ENCODE data around the gene ANKRD40CL.

ANKRD40CL gene

DNA sequence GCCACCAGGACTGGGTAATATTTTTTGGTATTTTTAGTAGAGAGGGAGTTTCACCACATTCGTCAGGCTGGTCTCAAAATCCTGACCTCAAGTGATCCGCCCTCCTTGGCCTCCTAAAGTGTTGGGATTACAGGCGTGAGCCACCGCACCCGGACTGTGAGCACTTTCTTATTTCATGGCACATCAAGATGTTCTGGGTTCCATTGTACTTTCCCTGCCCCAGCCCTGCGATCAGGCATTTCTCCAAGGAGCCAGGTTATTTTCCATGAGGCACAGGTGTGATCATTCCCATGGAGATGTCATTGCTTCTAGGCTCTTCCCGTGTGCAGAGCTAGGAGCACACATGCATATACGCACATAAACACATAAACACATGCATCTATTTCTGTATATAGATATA is 2.6 kb upstream of the ANKRD40CL start:
- ChIA-PET POLR2A (no interaction called here), CTCF (interaction anchor here (0.8 to 2.2 kb wide), 2 partner anchors 13 to 223 kb away, joined by 3 to 22 read pairs; no protein-coding TSS in a partner anchor)
- DNase-seq (ENCODE audit: low read depth, low spot score), result no peak
- TF ChIP-seq, protein P1, sequence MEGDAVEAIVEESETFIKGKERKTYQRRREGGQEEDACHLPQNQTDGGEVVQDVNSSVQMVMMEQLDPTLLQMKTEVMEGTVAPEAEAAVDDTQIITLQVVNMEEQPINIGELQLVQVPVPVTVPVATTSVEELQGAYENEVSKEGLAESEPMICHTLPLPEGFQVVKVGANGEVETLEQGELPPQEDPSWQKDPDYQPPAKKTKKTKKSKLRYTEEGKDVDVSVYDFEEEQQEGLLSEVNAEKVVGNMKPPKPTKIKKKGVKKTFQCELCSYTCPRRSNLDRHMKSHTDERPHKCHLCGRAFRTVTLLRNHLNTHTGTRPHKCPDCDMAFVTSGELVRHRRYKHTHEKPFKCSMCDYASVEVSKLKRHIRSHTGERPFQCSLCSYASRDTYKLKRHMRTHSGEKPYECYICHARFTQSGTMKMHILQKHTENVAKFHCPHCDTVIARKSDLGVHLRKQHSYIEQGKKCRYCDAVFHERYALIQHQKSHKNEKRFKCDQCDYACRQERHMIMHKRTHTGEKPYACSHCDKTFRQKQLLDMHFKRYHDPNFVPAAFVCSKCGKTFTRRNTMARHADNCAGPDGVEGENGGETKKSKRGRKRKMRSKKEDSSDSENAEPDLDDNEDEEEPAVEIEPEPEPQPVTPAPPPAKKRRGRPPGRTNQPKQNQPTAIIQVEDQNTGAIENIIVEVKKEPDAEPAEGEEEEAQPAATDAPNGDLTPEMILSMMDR (IDR thresholded peaks at IDR 0.05; ENCODE audit: insufficient read depth, low read length, missing control alignments), result no peak
- no peak overlapping the region for H3K4me3 ChIP-seq (ENCODE audit: low read depth, low read length)

DNA sequence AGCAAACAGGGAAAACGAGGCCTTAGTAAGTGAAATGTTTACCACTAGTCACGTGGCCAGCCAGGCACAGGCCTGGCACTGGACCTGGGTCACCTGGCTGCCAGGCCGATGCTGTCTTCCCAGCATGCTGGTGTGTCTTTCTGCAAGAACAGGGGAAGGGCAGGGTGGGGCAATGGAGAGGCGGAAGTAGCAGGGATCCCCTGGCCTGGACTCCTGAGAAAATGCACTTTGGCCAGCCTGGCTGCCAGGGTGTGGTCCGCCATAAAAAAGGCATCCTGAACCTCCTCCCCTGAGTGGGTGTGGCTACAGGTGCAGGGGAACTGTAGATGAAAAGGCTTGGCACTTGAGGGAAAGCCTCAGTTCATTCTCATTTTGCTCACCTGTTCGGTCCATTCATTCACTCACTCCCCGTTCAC is 1.0 kb upstream of the ANKRD40CL start:
- no peak for DNase-seq (ENCODE audit: low read depth, low spot score)
- no peak overlapping the region for H3K4me3 ChIP-seq (ENCODE audit: low read depth, low read length)
- POLR2A ChIA-PET, result no interaction called here
- CTCF ChIA-PET, result interaction anchor here (2.2 to 3.3 kb wide), 2 partner anchors 15 to 18 kb away, joined by 7 to 19 read pairs; no protein-coding TSS in a partner anchor
- TF ChIP-seq, protein P1 (IDR thresholded peaks at IDR 0.05; ENCODE audit: insufficient read depth, low read length, missing control alignments), result no peak

DNA sequence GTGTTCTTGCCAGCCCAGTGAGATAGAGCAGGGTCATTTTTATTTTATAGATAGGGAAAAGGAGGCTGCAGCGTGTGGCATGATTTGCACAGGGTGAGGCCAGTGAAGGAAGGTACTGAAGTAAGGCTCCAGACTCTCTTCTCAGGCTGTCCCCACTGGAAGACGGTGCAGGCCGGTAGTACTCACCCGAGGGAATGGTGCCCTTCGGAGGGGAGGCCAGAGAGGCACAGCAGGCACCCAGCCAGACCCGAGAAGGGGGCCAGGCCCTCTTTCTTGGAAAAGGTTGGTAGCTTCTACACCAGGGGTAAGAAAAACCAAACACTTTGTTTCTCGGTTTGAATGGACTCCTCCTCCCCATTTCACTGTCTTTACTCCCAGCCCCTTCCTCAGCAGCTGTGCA is 288 bp downstream of the ANKRD40CL start:
- no peak for DNase-seq (ENCODE audit: low read depth, low spot score)
- no peak overlapping the region for H3K4me3 ChIP-seq (ENCODE audit: low read depth, low read length)
- POLR2A ChIA-PET, result no interaction called here
- CTCF ChIA-PET, result interaction anchor here (2.2 to 3.3 kb wide), 2 partner anchors 16 to 19 kb away, joined by 7 to 19 read pairs; no protein-coding TSS in a partner anchor
- TF ChIP-seq, protein P1 (IDR thresholded peaks at IDR 0.05; ENCODE audit: insufficient read depth, low read length, missing control alignments), result no peak

DNA sequence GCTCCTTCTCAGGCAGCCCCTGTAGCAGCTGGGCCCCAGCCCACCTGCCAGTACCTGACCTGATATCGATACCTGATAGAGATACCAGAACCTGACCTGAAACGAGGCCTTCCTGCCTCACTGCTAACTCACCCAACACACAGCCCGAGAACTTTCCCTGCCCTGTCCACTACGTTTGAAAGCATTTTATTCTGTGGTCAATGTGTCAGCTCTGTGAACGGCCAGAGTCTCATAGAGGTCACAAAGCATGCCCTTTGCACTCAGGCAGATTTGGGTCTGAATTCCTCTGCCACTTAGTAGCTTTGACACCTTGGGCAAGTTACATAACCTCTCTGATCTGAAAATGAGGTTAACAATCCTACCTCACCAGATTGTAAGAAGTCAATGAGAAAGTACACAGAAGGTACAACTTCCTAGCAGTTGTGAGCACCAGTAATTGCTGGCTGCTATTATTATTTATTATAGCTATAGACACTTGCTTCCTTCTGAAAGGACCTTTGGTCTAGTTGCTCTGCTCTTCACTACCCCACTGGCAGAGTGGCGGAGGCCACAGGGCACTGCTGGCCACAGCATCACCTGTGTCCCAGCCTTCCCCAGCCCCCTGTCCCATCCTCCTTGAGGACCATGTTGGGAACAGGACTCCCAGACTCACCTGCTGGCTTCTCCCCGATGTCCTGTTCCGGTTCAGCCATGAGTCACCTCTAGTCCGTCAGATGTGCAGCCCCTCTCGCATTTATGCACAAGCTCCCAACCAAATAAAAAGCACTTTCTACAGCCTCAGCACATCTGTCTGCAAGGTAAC is 895 bp downstream of the ANKRD40CL start:
- ChIA-PET POLR2A (no interaction called here), CTCF (interaction anchor here (2.2 to 3.3 kb wide), 2 partner anchors 17 to 20 kb away, joined by 7 to 19 read pairs; no protein-coding TSS in a partner anchor)
- no peak for DNase-seq (ENCODE audit: low read depth, low spot score)
- TF ChIP-seq, protein P1 (IDR thresholded peaks at IDR 0.05; ENCODE audit: insufficient read depth, low read length, missing control alignments), result no peak
- H3K4me3 ChIP-seq (ENCODE audit: low read depth, low read length), result no peak overlapping the region

DNA sequence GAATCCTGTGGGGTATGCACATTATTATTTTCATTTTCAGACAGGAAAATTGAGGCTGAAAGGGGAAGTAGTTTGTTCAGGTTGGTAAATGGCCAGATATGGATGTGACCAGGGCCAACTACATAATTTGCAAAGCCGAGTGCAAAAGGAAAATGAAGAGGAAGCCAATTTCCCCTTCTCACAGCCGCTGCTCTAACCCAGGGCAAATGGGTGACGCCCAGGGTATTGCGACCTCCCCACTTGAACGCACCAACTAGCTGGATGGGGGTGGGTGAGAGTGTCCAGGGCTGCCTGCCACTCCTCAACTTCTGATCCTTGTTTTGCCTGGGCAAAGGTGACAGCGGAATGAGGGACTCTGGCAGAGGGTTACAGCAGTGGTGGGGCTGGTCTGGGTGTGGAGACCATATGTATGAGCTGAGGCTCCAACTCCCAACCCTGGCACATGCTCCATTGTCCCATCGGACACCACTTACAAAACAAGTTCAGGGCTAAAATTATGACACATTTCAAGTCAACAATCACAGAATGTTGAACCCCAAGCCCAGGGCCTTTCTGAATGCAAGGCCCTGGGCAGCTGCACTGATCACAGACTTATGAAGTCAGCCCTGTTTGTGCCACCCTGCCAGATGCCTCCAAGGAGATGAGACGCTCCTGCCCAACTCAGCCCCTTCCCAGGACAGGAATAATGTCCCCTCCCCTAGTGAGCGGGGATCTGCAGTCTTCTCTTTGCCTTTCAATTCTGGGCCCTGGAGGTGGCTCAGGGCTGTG is 1.7 kb downstream of the ANKRD40CL start:
- TF ChIP-seq, protein P1 (IDR thresholded peaks at IDR 0.05; ENCODE audit: insufficient read depth, low read length, missing control alignments), result no peak
- POLR2A ChIA-PET, result no interaction called here
- H3K4me3 ChIP-seq (ENCODE audit: low read depth, low read length), result no peak overlapping the region
- no peak for DNase-seq (ENCODE audit: low read depth, low spot score)
- CTCF ChIA-PET, result interaction anchor here (2.2 to 3.3 kb wide), 2 partner anchors 18 to 21 kb away, joined by 7 to 19 read pairs; no protein-coding TSS in a partner anchor

DNA sequence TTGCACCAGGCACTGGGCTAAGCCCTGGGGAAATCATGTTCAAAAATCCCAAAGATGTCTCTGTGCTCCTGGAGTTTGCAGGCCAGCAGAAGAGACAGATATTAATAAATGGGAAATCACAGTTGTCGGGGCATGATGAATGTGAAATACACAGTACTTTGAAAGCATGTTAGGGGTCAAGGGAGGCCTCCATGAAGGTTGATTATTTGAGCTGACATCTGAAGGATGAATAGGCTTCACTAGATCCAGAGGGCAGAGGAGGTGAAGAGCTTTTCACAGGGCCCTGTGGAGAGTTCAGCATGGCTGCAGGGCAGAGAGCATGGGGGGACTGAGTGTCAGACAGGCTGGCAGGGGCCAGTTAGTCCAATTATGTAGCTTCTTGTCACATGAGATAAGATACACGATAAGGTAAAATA is 2.6 kb downstream of the ANKRD40CL start:
- H3K4me3 ChIP-seq (ENCODE audit: low read depth, low read length), result no peak overlapping the region
- TF ChIP-seq, protein P1 (IDR thresholded peaks at IDR 0.05; ENCODE audit: insufficient read depth, low read length, missing control alignments), result no peak
- no peak for DNase-seq (ENCODE audit: low read depth, low spot score)
- ChIA-PET CTCF (interaction anchor here (0.7 to 5.0 kb wide), 5 partner anchors 19 to 87 kb away, joined by 3 to 38 read pairs (median 3); no protein-coding TSS in a partner anchor), POLR2A (no interaction called here)

Measured in AG04449 (cell line).